NCI-H82 (cell line): ENCODE data around the gene ATG5.
"Not testable (repeated sequence)": the region's sequence is repeated elsewhere in the genome, so short reads cannot be mapped to it uniquely, and the experiment has no call there.

Source experiments
- DNase-seq: peaks from one replicate; lab custom pipeline; 2025; lab: John Stamatoyannopoulos, UW

Gene ATG5

GRCh38 chr6:106257195-106257594, 68.4 kb downstream of the ATG5 start:
- DNase-seq: no peak

GRCh38 chr6:106256201-106256968, 69.2 kb downstream of the ATG5 start:
- DNase-seq: no peak

GRCh38 chr6:106255306-106255705, 70.3 kb downstream of the ATG5 start:
- no peak for DNase-seq

- no peak for DNase-seq
These were observed 70.9 kb downstream of the ATG5 start for GRCh38 chr6:106254636-106255035.

GRCh38 chr6:106253731-106254130, 71.8 kb downstream of the ATG5 start:
- DNase-seq: no peak

GRCh38 chr6:106253172-106253571, 72.4 kb downstream of the ATG5 start:
- DNase-seq: no peak

- no peak for DNase-seq
These were observed 72.9 kb downstream of the ATG5 start for GRCh38 chr6:106252687-106253086.

- DNase-seq: not testable (repeated sequence)
These were observed 73.9 kb downstream of the ATG5 start for GRCh38 chr6:106251531-106252255.

- no peak for DNase-seq
These were observed 74.6 kb downstream of the ATG5 start for GRCh38 chr6:106250953-106251352.

GRCh38 chr6:106249658-106250057, 75.9 kb downstream of the ATG5 start:
- no peak for DNase-seq

- DNase-seq: no peak
These were observed 77.8 kb downstream of the ATG5 start for GRCh38 chr6:106247733-106248132.

- DNase-seq: no peak
These were observed 78.3 kb downstream of the ATG5 start for GRCh38 chr6:106247293-106247692.

GRCh38 chr6:106244931-106245330, 80.6 kb downstream of the ATG5 start:
- no peak for DNase-seq

- DNase-seq: no peak
These were observed 81.0 kb downstream of the ATG5 start for GRCh38 chr6:106244521-106244920.

GRCh38 chr6:106243261-106243660, 82.3 kb downstream of the ATG5 start:
- no peak for DNase-seq

GRCh38 chr6:106241498-106241897, 84.1 kb downstream of the ATG5 start:
- no peak for DNase-seq

GRCh38 chr6:106237286-106237685, 88.3 kb downstream of the ATG5 start:
- DNase-seq: no peak

- not testable (repeated sequence) for DNase-seq
These were observed 95.6 kb downstream of the ATG5 start for GRCh38 chr6:106229876-106230445.

GRCh38 chr6:106227612-106228507, 97.7 kb downstream of the ATG5 start:
- DNase-seq: no peak

GRCh38 chr6:106226676-106227075, 98.9 kb downstream of the ATG5 start:
- DNase-seq: no peak

GRCh38 chr6:106225581-106225980, 100.0 kb downstream of the ATG5 start:
- no peak for DNase-seq

- DNase-seq: peak; percentile 74
These were observed 102.1 kb downstream of the ATG5 start for GRCh38 chr6:106223300-106223930.
